ENCODE data around the gene PRELID3B. TPM values are rescaled to one million over a fixed set of nuclear protein-coding genes. Genes with fewer than 3 reads are reported as not detected.

PRELID3B gene
- total RNA-seq, 2 donors from 2014 or later = 82.8 to 89.0 TPM

- no peak for DNase-seq (ENCODE audit: low spot score)
- peaks cover 32% of the 10 kb centered on the region for H3K36me3 Mint-ChIP-seq
- peaks cover 28 to 43% of the 10 kb centered on the region in 2 donors for H3K4me1 Mint-ChIP-seq (ENCODE audit: low read depth in 2 of 2)
- peak overlapping the region in 1 of 2 donors; percentile 47 for H3K27ac Mint-ChIP-seq
- no peaks in the 10 kb centered on the region for H3K27me3 Mint-ChIP-seq
- ATAC-seq = no peak
- no peak overlapping the region for H3K4me3 Mint-ChIP-seq
- no peaks in the 10 kb centered on the region for H3K9me3 Mint-ChIP-seq
These were observed 56.2 kb downstream of the PRELID3B start for GRCh38 chr20:58986286-58986967.

- Mint-ChIP-seq H3K4me1 (ENCODE audit: low read depth in 2 of 2) (peaks cover 28 to 43% of the 10 kb centered on the region in 2 donors), H3K9me3 (no peaks in the 10 kb centered on the region), H3K27ac (no peak overlapping the region), H3K27me3 (no peaks in the 10 kb centered on the region), H3K4me3 (no peak overlapping the region), H3K36me3 (peaks cover 27% of the 10 kb centered on the region)
- ATAC-seq (no peak), DNase-seq (ENCODE audit: low spot score) (no peak)
These were observed 56.9 kb downstream of the PRELID3B start for GRCh38 chr20:58985656-58986055.

- H3K36me3 Mint-ChIP-seq = peaks cover 23% of the 10 kb centered on the region
- DNase-seq (ENCODE audit: low spot score) = no peak
- peaks cover 28 to 43% of the 10 kb centered on the region in 2 donors for H3K4me1 Mint-ChIP-seq (ENCODE audit: low read depth in 2 of 2)
- H3K27me3 Mint-ChIP-seq = no peaks in the 10 kb centered on the region
- no peaks in the 10 kb centered on the region for H3K9me3 Mint-ChIP-seq
- peak overlapping the region; percentile 53 to 83 for H3K27ac Mint-ChIP-seq
- H3K4me3 Mint-ChIP-seq = peak overlapping the region; percentile 29
- ATAC-seq = no peak
These were observed 57.9 kb downstream of the PRELID3B start for GRCh38 chr20:58984691-58985090.

Other genes with a start within 250 kb of the PRELID3B start
- gene GNAS-AS1, start 191.9 kb downstream of the PRELID3B start, total RNA-seq = 1 to 10 TPM in 1 of 2 donors, under 1 TPM in 1; 0.29 to 4.7 TPM
- gene GNAS, start 190.1 kb downstream of the PRELID3B start, total RNA-seq = 100 to 1,000 TPM; 459 to 740 TPM
- gene NELFCD, start 61.5 kb downstream of the PRELID3B start, total RNA-seq = 100 to 1,000 TPM in 1 of 2 donors, 10 to 100 TPM in 1; 89.1 to 106 TPM
- 10 to 100 TPM; 19.2 to 32.8 TPM for gene CTSZ, start 35.5 kb downstream of the PRELID3B start, total RNA-seq
- gene TUBB1, start 23.4 kb downstream of the PRELID3B start, total RNA-seq = not detected
- gene ATP5F1E, start 10.5 kb downstream of the PRELID3B start, total RNA-seq = 10 to 100 TPM; 62.2 to 72.3 TPM
- 1 to 10 TPM; 3.3 to 5.7 TPM for gene ZNF831, start 121.0 kb upstream of the PRELID3B start, total RNA-seq